MM.1S (cell line): ENCODE measurements around the gene MDM1.

Source experiments
- CTCF ChIP-seq: fragments of 300-600 bp; sonication (generic); IDR thresholded peaks from 2 replicates; pipeline ENCODE4 v1.5.1; 2016; ENCODE audit warnings: antibody characterized with exemption, low read length, mixed read lengths
- EZH2phosphoT487 ChIP-seq: fragments of 300-600 bp; sonication (generic); IDR thresholded peaks from 2 replicates; pipeline ENCODE4 v1.6.1; 2018; ENCODE audit warnings: antibody characterized with exemption, low read length

GRCh38 chr12:68281322-68282077 lies 50.7 kb downstream of the MDM1 start:
- TF ChIP-seq CTCF = no peak
- no peak for TF ChIP-seq EZH2phosphoT487
